Measurements from ENCODE around the gene INTS7.
"Not testable (repeated sequence)": the region's sequence is repeated elsewhere in the genome, so short reads cannot be mapped to it uniquely, and the experiment has no call there.

The INTS7 gene

GRCh38 chr1:211942583-211942982 is 92.8 kb downstream of the INTS7 start:
- H2BK5ac ChIP-seq (ENCODE audit: low read depth, low read length, poor library complexity) = no peak overlapping the region
- no peaks in the 10 kb centered on the region for H3K79me1 ChIP-seq (ENCODE audit: low read length)
- H3K4me2 ChIP-seq (ENCODE audit: low read length) = no peak overlapping the region
- H2BK12ac ChIP-seq (ENCODE audit: low read length) = no peak overlapping the region
- no peak overlapping the region for H4K8ac ChIP-seq (ENCODE audit: low read depth, low read length)
- H2AFZ ChIP-seq (ENCODE audit: insufficient read depth, low read length, poor library complexity) = no peak overlapping the region
- no peak overlapping the region for H4K91ac ChIP-seq (ENCODE audit: low read depth, low read length)
- peaks cover 2 to 4% of the 10 kb centered on the region in 2 experiments for H3K36me3 ChIP-seq (ENCODE audit: control insufficient read depth in 1 of 2, insufficient read depth in 2 of 2, low read length in 2 of 2)
- no CpG with 5 or more reads among the region's 3 CpGs for WGBS (ENCODE audit: extremely low coverage, insufficient coverage, insufficient read length)
- no peak overlapping the region for H3K18ac ChIP-seq (ENCODE audit: low read length)
- H3K23ac ChIP-seq (ENCODE audit: low read length) = no peak overlapping the region
- H3K79me2 ChIP-seq (ENCODE audit: control insufficient read depth, insufficient read depth, low read length, poor library complexity) = no peaks in the 10 kb centered on the region
- H3K4me3 ChIP-seq (ENCODE audit: low read depth, low read length) = no peak overlapping the region
- no peak overlapping the region for H4K12ac ChIP-seq (ENCODE audit: low read depth, low read length)
- H2AK5ac ChIP-seq (ENCODE audit: low read length) = no peak overlapping the region
- no peak overlapping the region for H3K4ac ChIP-seq (ENCODE audit: low read depth, low read length)
- H3K4me1 ChIP-seq (ENCODE audit: control insufficient read depth in 1 of 2, insufficient read depth in 2 of 2, low read length in 2 of 2) = peaks cover 0 to 2% of the 10 kb centered on the region in 2 experiments
- H3K14ac ChIP-seq (ENCODE audit: low read length) = no peak overlapping the region
- no peak for DNase-seq
- no peaks in the 10 kb centered on the region for H3K9me3 ChIP-seq (ENCODE audit: insufficient read depth, low read depth, low read length)
- no peak overlapping the region for H3K27ac ChIP-seq (ENCODE audit: low read depth, low read length)
- no peak overlapping the region for H3K9ac ChIP-seq (ENCODE audit: low read length)
- no peaks in the 10 kb centered on the region for H3K27me3 ChIP-seq (ENCODE audit: insufficient read depth, low read length)
- no peak overlapping the region for H2BK120ac ChIP-seq (ENCODE audit: insufficient read depth, low read length, poor library complexity)

GRCh38 chr1:211939876-211940468 is 95.4 kb downstream of the INTS7 start:
- no peaks in the 10 kb centered on the region for H3K79me2 ChIP-seq (ENCODE audit: control insufficient read depth, insufficient read depth, low read length, poor library complexity)
- H3K4me3 ChIP-seq (ENCODE audit: low read depth, low read length) = no peak overlapping the region
- WGBS (ENCODE audit: extremely low coverage, insufficient coverage, insufficient read length) = no CpG with 5 or more reads among the region's 3 CpGs

GRCh38 chr1:211938561-211938997 is 96.8 kb downstream of the INTS7 start:
- Histone ChIP-seq H3K18ac (ENCODE audit: low read length) (no peak overlapping the region), H4K12ac (ENCODE audit: low read depth, low read length) (no peak overlapping the region), H3K14ac (ENCODE audit: low read length) (no peak overlapping the region), H3K23ac (ENCODE audit: low read length) (no peak overlapping the region), H3K4me3 (ENCODE audit: low read depth, low read length) (no peak overlapping the region), H2BK120ac (ENCODE audit: insufficient read depth, low read length, poor library complexity) (no peak overlapping the region), H2AFZ (ENCODE audit: insufficient read depth, low read length, poor library complexity) (no peak overlapping the region), H3K4me2 (ENCODE audit: low read length) (no peak overlapping the region), H3K79me2 (ENCODE audit: control insufficient read depth, insufficient read depth, low read length, poor library complexity) (no peaks in the 10 kb centered on the region), H3K27ac (ENCODE audit: low read depth, low read length) (no peak overlapping the region), H3K79me1 (ENCODE audit: low read length) (no peaks in the 10 kb centered on the region), H2AK5ac (ENCODE audit: low read length) (no peak overlapping the region), H4K8ac (ENCODE audit: low read depth, low read length) (no peak overlapping the region), H3K27me3 (ENCODE audit: insufficient read depth, low read length) (no peaks in the 10 kb centered on the region), H2BK5ac (ENCODE audit: low read depth, low read length, poor library complexity) (no peak overlapping the region), H3K9ac (ENCODE audit: low read length) (no peak overlapping the region), H3K4ac (ENCODE audit: low read depth, low read length) (no peak overlapping the region), H4K91ac (ENCODE audit: low read depth, low read length) (no peak overlapping the region), H2BK12ac (ENCODE audit: low read length) (no peak overlapping the region), H3K9me3 (ENCODE audit: insufficient read depth, low read depth, low read length) (no peaks in the 10 kb centered on the region), H3K4me1 (ENCODE audit: control insufficient read depth in 1 of 2, insufficient read depth in 2 of 2, low read length in 2 of 2) (no peaks in the 10 kb centered on the region), H3K36me3 (ENCODE audit: control insufficient read depth in 1 of 2, insufficient read depth in 2 of 2, low read length in 2 of 2) (peaks cover 2% of the 10 kb centered on the region in 2 experiments)
- no peak for DNase-seq
- no CpG with 5 or more reads among the region's 3 CpGs for WGBS (ENCODE audit: extremely low coverage, insufficient coverage, insufficient read length)

More at GRCh38 chr1:211939876-211940468, 95.4 kb downstream of the INTS7 start:
- no peak overlapping the region for H3K4ac ChIP-seq (ENCODE audit: low read depth, low read length)
- no peak overlapping the region for H4K8ac ChIP-seq (ENCODE audit: low read depth, low read length)
- H2AFZ ChIP-seq (ENCODE audit: insufficient read depth, low read length, poor library complexity) = no peak overlapping the region
- H4K12ac ChIP-seq (ENCODE audit: low read depth, low read length) = no peak overlapping the region
- H3K23ac ChIP-seq (ENCODE audit: low read length) = no peak overlapping the region
- H3K4me2 ChIP-seq (ENCODE audit: low read length) = no peak overlapping the region
- H3K36me3 ChIP-seq (ENCODE audit: control insufficient read depth in 1 of 2, insufficient read depth in 2 of 2, low read length in 2 of 2) = peaks cover 2 to 4% of the 10 kb centered on the region in 2 experiments
- H3K9me3 ChIP-seq (ENCODE audit: insufficient read depth, low read depth, low read length) = no peaks in the 10 kb centered on the region
- H3K18ac ChIP-seq (ENCODE audit: low read length) = no peak overlapping the region
- H2BK5ac ChIP-seq (ENCODE audit: low read depth, low read length, poor library complexity) = no peak overlapping the region
- no peaks in the 10 kb centered on the region for H3K79me1 ChIP-seq (ENCODE audit: low read length)
- peaks cover 0 to 2% of the 10 kb centered on the region in 2 experiments for H3K4me1 ChIP-seq (ENCODE audit: control insufficient read depth in 1 of 2, insufficient read depth in 2 of 2, low read length in 2 of 2)
- no peak overlapping the region for H3K14ac ChIP-seq (ENCODE audit: low read length)
- no peak overlapping the region for H4K91ac ChIP-seq (ENCODE audit: low read depth, low read length)
- no peak overlapping the region for H3K9ac ChIP-seq (ENCODE audit: low read length)
- no peak overlapping the region for H3K27ac ChIP-seq (ENCODE audit: low read depth, low read length)
- H2BK120ac ChIP-seq (ENCODE audit: insufficient read depth, low read length, poor library complexity) = no peak overlapping the region
- no peaks in the 10 kb centered on the region for H3K27me3 ChIP-seq (ENCODE audit: insufficient read depth, low read length)
- DNase-seq = no peak
- no peak overlapping the region for H2AK5ac ChIP-seq (ENCODE audit: low read length)
- no peak overlapping the region for H2BK12ac ChIP-seq (ENCODE audit: low read length)

GRCh38 chr1:211937422-211937821 is 97.9 kb downstream of the INTS7 start:
- not testable (repeated sequence) for H4K91ac ChIP-seq (ENCODE audit: low read depth, low read length); H3K79me1 ChIP-seq (ENCODE audit: low read length); H3K4ac ChIP-seq (ENCODE audit: low read depth, low read length); H3K14ac ChIP-seq (ENCODE audit: low read length); H3K79me2 ChIP-seq (ENCODE audit: control insufficient read depth, insufficient read depth, low read length, poor library complexity); H3K23ac ChIP-seq (ENCODE audit: low read length); H3K18ac ChIP-seq (ENCODE audit: low read length); H3K27ac ChIP-seq (ENCODE audit: low read depth, low read length); H4K8ac ChIP-seq (ENCODE audit: low read depth, low read length); H3K4me3 ChIP-seq (ENCODE audit: low read depth, low read length); H2BK5ac ChIP-seq (ENCODE audit: low read depth, low read length, poor library complexity); DNase-seq; H3K4me2 ChIP-seq (ENCODE audit: low read length); H3K9ac ChIP-seq (ENCODE audit: low read length); H3K27me3 ChIP-seq (ENCODE audit: insufficient read depth, low read length); H3K9me3 ChIP-seq (ENCODE audit: insufficient read depth, low read depth, low read length); H3K4me1 ChIP-seq (ENCODE audit: control insufficient read depth in 1 of 2, insufficient read depth in 2 of 2, low read length in 2 of 2); H3K36me3 ChIP-seq (ENCODE audit: control insufficient read depth in 1 of 2, insufficient read depth in 2 of 2, low read length in 2 of 2); H2AK5ac ChIP-seq (ENCODE audit: low read length); H2AFZ ChIP-seq (ENCODE audit: insufficient read depth, low read length, poor library complexity); H2BK12ac ChIP-seq (ENCODE audit: low read length); H2BK120ac ChIP-seq (ENCODE audit: insufficient read depth, low read length, poor library complexity); H4K12ac ChIP-seq (ENCODE audit: low read depth, low read length)
- WGBS (ENCODE audit: extremely low coverage, insufficient coverage, insufficient read length) = no CpG with 5 or more reads among the region's 5 CpGs

Data from trophoblast cell (in vitro differentiated cells and primary cell).